Natural killer cell (primary cell): ENCODE results near the gene ZBTB5. TPM values are rescaled to one million over a fixed set of nuclear protein-coding genes. Genes with fewer than 3 reads are reported as not detected.
"Not testable (repeated sequence)": the region's sequence is repeated elsewhere in the genome, so short reads cannot be mapped to it uniquely, and the experiment has no call there.

ENCODE experiments used
- ATAC-seq, 3 donors: fragments of 150-1000 bp in 2 of 3; fragments of 200-7000 bp in 1 of 3; cut with Tn5 transposase; 1 replicate in 1 of 3; 2 replicates in 2 of 3; pipeline ENCODE4 v1.10.0; 2021; ENCODE audit warnings: mild to moderate bottlenecking in 2 of 3, moderate library complexity in 2 of 3
- DNase-seq, 2 donors: peaks; one replicate each; pipeline versions ENCODE4 v3.0.0 to v3.0.0-alpha.2; 2013 to 2021; ENCODE audit warnings: mixed read lengths in 1 of 2
- H3K27ac ChIP-seq: one replicate; pipeline ENCODE4 v1.5.1; 2013; ENCODE audit warnings: mild to moderate bottlenecking, low read length
- H3K27me3 ChIP-seq: one replicate; pipeline ENCODE4 v1.6.1; 2013; ENCODE audit warnings: low read length; ENCODE audit not compliant: control insufficient read depth, insufficient read depth
- H3K36me3 ChIP-seq: one replicate; pipeline ENCODE4 v1.6.1; 2013; ENCODE audit warnings: low read length; ENCODE audit not compliant: control insufficient read depth, insufficient read depth
- H3K4me1 ChIP-seq: one replicate; pipeline ENCODE4 v1.6.1; 2013; ENCODE audit warnings: low read length; ENCODE audit not compliant: control insufficient read depth, insufficient read depth
- H3K4me3 ChIP-seq: one replicate; pipeline ENCODE4 v1.5.1; 2013; ENCODE audit warnings: low read length
- H3K9me3 ChIP-seq: one replicate; pipeline ENCODE4 v1.6.1; 2013; ENCODE audit warnings: low read length; ENCODE audit not compliant: control insufficient read depth, insufficient read depth
- H3K27ac Mint-ChIP-seq, 2 donors: one replicate each; pipeline ENCODE4 v1.8.0; 2022; ENCODE audit warnings: mild to moderate bottlenecking in 2 of 2, mixed read lengths in 2 of 2, moderate library complexity in 1 of 2
- H3K27me3 Mint-ChIP-seq, 2 donors: one replicate each; pipeline ENCODE4 v1.8.0; 2022; ENCODE audit warnings: low read depth in 2 of 2, mixed read lengths in 2 of 2
- H3K36me3 Mint-ChIP-seq: one replicate; pipeline ENCODE4 v1.8.0; 2022; ENCODE audit warnings: mixed read lengths
- H3K4me1 Mint-ChIP-seq, 2 donors: one replicate each; pipeline ENCODE4 v1.8.0; 2022; ENCODE audit warnings: mixed read lengths in 2 of 2
- H3K4me3 Mint-ChIP-seq: one replicate; pipeline ENCODE4 v1.8.0; 2022; ENCODE audit warnings: mild to moderate bottlenecking, moderate library complexity, mixed read lengths
- H3K9me3 Mint-ChIP-seq, 2 donors: one replicate each; pipeline ENCODE4 v1.8.0; 2022; ENCODE audit warnings: mixed read lengths in 2 of 2
- CTCF ChIP-seq: fragments of 200-600 bp; IDR thresholded peaks from one replicate; pipeline ENCODE4 v1.8.0; 2022; ENCODE audit warnings: antibody characterized with exemption
- WGBS: methylation state at CpG from one replicate; pipeline ENCODE4 v1.1.7; 2013; ENCODE audit warnings: missing lambda C conversion rate; ENCODE audit not compliant: insufficient coverage; 5-methylcytosine and 5-hydroxymethylcytosine counted together
- intact Hi-C: fragments of 100-400 bp; cut with micrococcal nuclease; formaldehyde crosslinking; loops from one replicate; pipeline ENCODE4 v1.14.2; 2022
- total RNA-seq, 4 donors: library from RNA; stranded (reverse); fragments of 120-200 nt in 1 of 4; gene quantifications; one replicate each; pipeline versions ENCODE4 v1.2.3 to v1.2.4, GENCODE V29; 2013 to 2022

Gene ZBTB5
- total RNA-seq, 3 donors from 2014 or later (not counting 1 experiment from before 2014, with no cell fraction given): 12.6 to 14.2 (median 13.3) TPM

GRCh38 chr9:37468620-37469019 is 3.4 kb upstream of the ZBTB5 start:
- Mint-ChIP-seq H3K27me3 (no peaks in the 10 kb centered on the region), H3K4me3 (no peak overlapping the region), H3K36me3 (no peaks in the 10 kb centered on the region), H3K4me1 (peaks cover 17 to 36% of the 10 kb centered on the region in 2 donors), H3K9me3 (no peaks in the 10 kb centered on the region), H3K27ac (no peak overlapping the region)
- intact Hi-C loops: no loop called here
- ATAC-seq: no peak
- WGBS: 97% methylated on average over 6 of the region's 6 CpGs
- no peaks in the 10 kb centered on the region for H3K27me3 ChIP-seq
- no peak for DNase-seq
- H3K27ac ChIP-seq: no peak overlapping the region
- H3K36me3 ChIP-seq: no peaks in the 10 kb centered on the region
- no peak overlapping the region for H3K4me3 ChIP-seq
- peaks cover 15% of the 10 kb centered on the region for H3K4me1 ChIP-seq
- no peaks in the 10 kb centered on the region for H3K9me3 ChIP-seq
- TF ChIP-seq CTCF: no peak

- DNase-seq, H3K9me3 ChIP-seq, H3K4me3 ChIP-seq, H3K36me3 Mint-ChIP-seq, intact Hi-C loops, H3K27ac Mint-ChIP-seq, H3K36me3 ChIP-seq, ATAC-seq, H3K9me3 Mint-ChIP-seq, H3K27me3 Mint-ChIP-seq, H3K27me3 ChIP-seq, H3K27ac ChIP-seq, H3K4me3 Mint-ChIP-seq: not testable (repeated sequence)
- 96% methylated on average over 14 of the region's 17 CpGs for WGBS
- H3K4me1 Mint-ChIP-seq: peaks cover 27 to 47% of the 10 kb centered on the region in 2 donors
- H3K4me1 ChIP-seq: peaks cover 15% of the 10 kb centered on the region
Measured at GRCh38 chr9:37467530-37467929, 2.3 kb upstream of the ZBTB5 start.

- H3K36me3 Mint-ChIP-seq: no peaks in the 10 kb centered on the region
- Histone ChIP-seq H3K4me1 (peaks cover 15% of the 10 kb centered on the region), H3K36me3 (no peaks in the 10 kb centered on the region), H3K27me3 (no peaks in the 10 kb centered on the region), H3K9me3 (no peaks in the 10 kb centered on the region), H3K27ac (peak overlapping the region; percentile 98), H3K4me3 (peak overlapping the region; percentile 94)
- no peak for TF ChIP-seq CTCF
- intact Hi-C loops: no loop called here
- DNase-seq (peak; percentile 20 to 54), ATAC-seq (no peak)
- H3K4me3 Mint-ChIP-seq: peak overlapping the region; percentile 92
- H3K9me3 Mint-ChIP-seq: no peaks in the 10 kb centered on the region
- peak overlapping the region; percentile 94 to 96 for H3K27ac Mint-ChIP-seq
- H3K4me1 Mint-ChIP-seq: peaks cover 26 to 44% of the 10 kb centered on the region in 2 donors
- no peaks in the 10 kb centered on the region for H3K27me3 Mint-ChIP-seq
- under 1% methylated on average over 47 of the region's 47 CpGs for WGBS
Measured at GRCh38 chr9:37466037-37466709, 923 bp upstream of the ZBTB5 start.

- no peak for TF ChIP-seq CTCF
- H3K4me1 Mint-ChIP-seq: peaks cover 26 to 44% of the 10 kb centered on the region in 2 donors
- Histone ChIP-seq H3K4me3 (peak overlapping the region; percentile 94), H3K36me3 (no peaks in the 10 kb centered on the region), H3K27ac (peak overlapping the region; percentile 98), H3K4me1 (peaks cover 15% of the 10 kb centered on the region), H3K9me3 (no peaks in the 10 kb centered on the region), H3K27me3 (no peaks in the 10 kb centered on the region)
- ATAC-seq (peak; percentile 44 to 64 (median 48)), DNase-seq (peak; percentile 71 to 93)
- H3K27ac Mint-ChIP-seq: peak overlapping the region; percentile 94 to 96
- H3K9me3 Mint-ChIP-seq: no peaks in the 10 kb centered on the region
- under 1% methylated on average over 47 of the region's 47 CpGs for WGBS
- H3K4me3 Mint-ChIP-seq: peak overlapping the region; percentile 92
- no peaks in the 10 kb centered on the region for H3K36me3 Mint-ChIP-seq
- no peaks in the 10 kb centered on the region for H3K27me3 Mint-ChIP-seq
- intact Hi-C loops: loop anchor here (1.0 kb wide), 3 partner anchors 21 to 42 kb away; partner anchors contain the start of genes GRHPR and POLR1E
Measured at GRCh38 chr9:37464426-37465248, 613 bp downstream of the ZBTB5 start.
